MG63 (cell line): Measurements from ENCODE around the gene PALM. TPM values are rescaled to one million over a fixed set of nuclear protein-coding genes. Genes with fewer than 3 reads are reported as not detected.

Experiments used
- DNase-seq: peaks from one replicate; pipeline ENCODE4 v3.0.0-alpha.2; 2020
- H3K27me3 ChIP-seq: fragments of 250-450 bp; sonication (Bioruptor Pico); 2 replicates; pipeline ENCODE4 v1.5.1; 2020; ENCODE audit warnings: mild to moderate bottlenecking, moderate library complexity
- H3K36me3 ChIP-seq: fragments of 250-450 bp; sonication (Bioruptor Pico); 2 replicates; pipeline ENCODE4 v1.5.1; 2020; ENCODE audit warnings: mild to moderate bottlenecking, moderate library complexity
- H3K4me3 ChIP-seq: fragments of 250-450 bp; sonication (Bioruptor Pico); 2 replicates; pipeline ENCODE4 v1.5.1; 2020; ENCODE audit warnings: mild to moderate bottlenecking, moderate library complexity
- H3K9me3 ChIP-seq: fragments of 250-450 bp; sonication (Bioruptor Pico); 2 replicates; pipeline ENCODE4 v1.5.1; 2020; ENCODE audit warnings: mild to moderate bottlenecking, moderate library complexity
- total RNA-seq: library from RNA; depleted of rRNA; stranded (reverse); fragments of >200 nt; shearing (Covaris generic); gene quantifications from 2 replicates; pipeline ENCODE4 v1.2.3, GENCODE V29; 2014; ENCODE audit warnings: low replicate concordance

The PALM gene
- total RNA-seq, 1 experiment from 2014 or later: 10.5 TPM

DNA sequence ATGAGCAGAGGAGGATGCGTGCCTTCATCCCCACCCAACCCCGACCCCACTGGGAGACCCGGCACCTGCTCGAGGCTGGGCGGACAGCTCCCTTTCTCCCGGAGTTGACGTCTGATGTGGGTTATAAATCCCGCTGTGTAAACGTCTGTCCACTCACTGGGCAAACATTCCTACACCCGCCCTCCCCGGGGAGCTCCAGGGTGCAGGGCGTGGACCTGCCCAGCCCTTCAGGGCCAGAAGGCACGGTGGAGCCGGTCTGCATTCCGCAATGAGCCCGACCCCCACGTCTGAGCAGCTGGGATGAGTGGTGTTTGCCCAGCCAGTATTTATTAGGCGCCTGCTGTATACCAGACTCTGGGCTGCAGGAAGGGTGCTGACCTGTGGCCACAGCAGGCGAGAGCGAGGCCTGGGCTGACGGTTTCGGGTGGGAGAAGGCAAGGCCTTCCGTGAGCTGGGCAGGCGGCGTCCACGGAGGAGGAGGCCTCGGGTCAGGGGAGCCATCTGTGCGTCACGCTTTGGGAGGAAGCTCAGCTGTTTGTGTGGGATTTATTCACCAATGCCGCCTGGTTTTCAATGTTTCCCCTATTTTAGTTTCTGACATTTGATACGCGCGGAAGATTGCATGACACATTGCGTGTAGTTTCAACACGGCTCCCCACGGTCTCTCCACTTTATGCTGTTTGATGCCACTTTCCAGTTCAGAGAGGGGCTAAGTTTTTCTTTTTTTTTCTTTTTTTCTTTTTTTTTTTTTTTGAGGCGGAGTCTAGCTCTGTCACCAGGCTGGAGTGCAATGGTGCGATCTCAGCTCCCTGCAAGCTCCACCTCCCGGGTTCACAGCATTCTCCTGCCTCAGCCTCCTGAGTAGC, 44.1 kb downstream of the PALM start:
- no peak overlapping the region for H3K4me3 ChIP-seq
- H3K36me3 ChIP-seq: no peaks in the 10 kb centered on the region
- DNase-seq: peak; percentile 50
- no peaks in the 10 kb centered on the region for H3K9me3 ChIP-seq
- no peaks in the 10 kb centered on the region for H3K27me3 ChIP-seq

DNA sequence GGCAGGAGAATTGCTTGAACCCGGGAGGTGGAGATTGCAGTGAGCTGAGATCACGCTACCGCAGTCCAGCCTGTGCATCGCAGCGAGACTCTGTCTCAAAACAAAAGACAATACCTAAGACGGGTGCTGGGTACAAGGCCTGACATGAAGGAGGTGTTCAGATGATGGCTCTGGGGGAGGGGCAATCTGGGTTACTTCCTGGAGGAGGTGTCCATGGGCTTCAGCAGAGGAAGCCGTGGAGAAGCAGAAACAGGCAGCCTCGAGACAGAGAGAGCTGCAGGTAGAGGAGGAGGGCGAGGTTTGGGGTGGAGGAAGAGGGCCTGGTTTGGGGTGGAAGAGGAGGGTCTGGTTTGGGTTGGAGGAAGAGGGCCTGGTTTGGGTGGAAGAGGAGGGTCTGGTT, 45.8 kb downstream of the PALM start:
- no peaks in the 10 kb centered on the region for H3K27me3 ChIP-seq
- no peaks in the 10 kb centered on the region for H3K36me3 ChIP-seq
- no peaks in the 10 kb centered on the region for H3K9me3 ChIP-seq
- no peak for DNase-seq
- no peak overlapping the region for H3K4me3 ChIP-seq

DNA sequence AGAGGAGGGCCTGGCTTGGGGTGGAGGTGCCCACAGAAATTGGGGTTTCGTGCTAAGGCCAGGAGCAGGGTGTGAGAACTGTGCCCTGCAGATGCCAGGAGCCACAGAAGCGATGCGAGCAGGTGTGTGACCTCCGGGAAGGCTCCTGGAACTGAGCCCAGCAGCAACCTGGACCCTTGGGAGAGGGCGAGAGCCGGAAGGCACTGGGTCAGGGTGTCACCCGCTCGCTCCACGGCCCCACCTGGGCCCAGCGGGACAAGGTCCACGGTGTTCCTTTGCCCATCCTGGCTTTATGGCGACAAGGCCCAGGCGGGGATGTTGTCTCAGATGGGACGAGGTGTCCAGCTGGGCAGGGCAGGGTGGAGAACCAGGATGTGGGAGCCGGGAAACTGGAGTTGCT, 46.3 kb downstream of the PALM start:
- Histone ChIP-seq H3K4me3 (no peak overlapping the region), H3K36me3 (no peaks in the 10 kb centered on the region), H3K27me3 (no peaks in the 10 kb centered on the region), H3K9me3 (no peaks in the 10 kb centered on the region)
- no peak for DNase-seq

DNA sequence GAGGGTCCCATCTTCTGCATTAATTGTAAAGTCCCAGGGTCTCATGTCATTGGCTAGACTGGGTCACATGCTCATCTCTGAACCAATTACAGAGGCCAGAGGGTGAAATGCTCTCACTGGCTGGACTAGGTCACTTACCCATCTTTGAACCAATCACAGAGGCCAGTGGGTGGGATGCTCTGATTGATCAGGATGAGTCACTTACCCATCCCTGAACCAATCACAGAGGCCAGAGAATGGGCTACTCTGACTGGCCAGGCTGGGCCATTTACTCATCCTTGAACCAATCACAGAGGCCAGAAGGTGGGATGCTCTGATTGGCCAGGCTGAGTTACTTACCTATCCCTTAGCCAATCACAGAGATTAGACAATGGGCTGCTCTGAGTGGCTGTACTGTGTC, 47.5 kb downstream of the PALM start:
- peak; percentile 48 for DNase-seq
- Histone ChIP-seq H3K4me3 (no peak overlapping the region), H3K9me3 (no peaks in the 10 kb centered on the region)

DNA sequence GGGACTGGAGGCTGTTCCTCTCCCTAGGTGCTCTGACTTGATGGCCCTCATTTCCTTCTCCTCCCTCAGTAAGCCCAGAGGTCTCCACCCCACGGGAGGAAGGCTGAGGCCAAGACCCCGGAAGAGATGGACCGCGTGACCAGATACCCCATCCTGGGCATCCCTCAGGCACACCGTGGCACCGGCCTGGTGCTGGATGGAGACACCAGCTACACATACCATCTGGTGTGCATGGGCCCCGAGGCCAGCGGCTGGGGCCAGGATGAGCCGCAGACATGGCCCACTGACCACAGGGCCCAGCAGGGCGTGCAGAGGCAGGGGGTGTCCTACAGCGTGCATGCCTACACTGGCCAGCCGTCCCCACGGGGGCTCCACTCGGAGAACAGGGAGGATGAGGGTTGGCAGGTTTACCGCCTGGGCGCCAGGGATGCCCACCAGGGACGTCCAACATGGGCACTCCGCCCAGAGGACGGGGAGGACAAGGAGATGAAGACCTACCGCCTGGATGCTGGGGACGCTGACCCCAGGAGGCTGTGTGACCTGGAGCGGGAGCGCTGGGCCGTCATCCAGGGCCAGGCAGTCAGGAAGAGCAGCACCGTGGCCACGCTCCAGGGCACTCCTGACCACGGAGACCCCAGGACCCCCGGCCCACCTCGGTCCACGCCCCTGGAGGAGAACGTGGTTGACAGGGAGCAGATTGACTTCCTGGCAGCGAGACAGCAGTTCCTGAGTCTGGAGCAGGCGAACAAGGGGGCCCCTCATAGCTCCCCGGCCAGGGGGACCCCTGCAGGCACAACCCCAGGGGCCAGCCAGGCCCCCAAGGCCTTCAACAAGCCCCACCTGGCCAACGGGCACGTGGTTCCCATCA, 48.3 kb downstream of the PALM start:
- no peaks in the 10 kb centered on the region for H3K36me3 ChIP-seq

More for the DNA sequence above, 47.5 kb downstream of the PALM start:
- H3K27me3 ChIP-seq: no peaks in the 10 kb centered on the region
- H3K36me3 ChIP-seq: no peaks in the 10 kb centered on the region

DNA sequence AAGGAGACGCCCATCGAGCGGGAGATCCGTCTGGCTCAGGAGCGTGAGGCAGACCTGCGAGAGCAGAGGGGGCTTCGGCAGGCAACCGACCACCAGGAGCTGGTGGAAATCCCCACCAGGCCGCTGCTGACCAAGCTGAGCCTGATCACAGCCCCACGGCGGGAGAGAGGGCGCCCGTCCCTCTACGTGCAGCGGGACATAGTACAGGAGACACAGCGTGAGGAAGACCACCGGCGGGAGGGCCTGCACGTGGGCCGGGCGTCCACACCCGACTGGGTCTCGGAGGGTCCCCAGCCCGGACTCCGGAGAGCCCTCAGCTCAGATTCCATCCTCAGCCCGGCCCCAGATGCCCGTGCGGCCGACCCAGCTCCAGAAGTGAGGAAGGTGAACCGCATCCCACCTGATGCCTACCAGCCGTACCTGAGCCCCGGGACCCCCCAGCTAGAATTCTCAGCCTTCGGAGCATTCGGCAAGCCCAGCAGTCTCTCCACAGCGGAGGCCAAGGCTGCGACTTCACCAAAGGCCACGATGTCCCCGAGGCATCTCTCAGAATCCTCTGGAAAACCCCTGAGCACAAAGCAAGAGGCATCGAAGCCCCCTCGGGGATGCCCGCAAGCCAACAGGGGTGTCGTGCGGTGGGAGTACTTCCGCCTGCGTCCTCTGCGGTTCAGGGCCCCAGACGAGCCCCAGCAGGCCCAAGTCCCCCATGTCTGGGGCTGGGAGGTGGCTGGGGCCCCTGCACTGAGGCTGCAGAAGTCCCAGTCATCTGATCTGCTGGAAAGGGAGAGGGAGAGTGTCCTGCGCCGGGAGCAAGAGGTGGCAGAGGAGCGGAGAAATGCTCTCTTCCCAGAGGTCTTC, 49.3 kb downstream of the PALM start:
- no peaks in the 10 kb centered on the region for H3K9me3 ChIP-seq
- H3K27me3 ChIP-seq: no peaks in the 10 kb centered on the region
- DNase-seq: no peak
- no peak overlapping the region for H3K4me3 ChIP-seq
- no peaks in the 10 kb centered on the region for H3K36me3 ChIP-seq

More for the DNA sequence above, 48.3 kb downstream of the PALM start:
- no peak for DNase-seq
- Histone ChIP-seq H3K27me3 (no peaks in the 10 kb centered on the region), H3K4me3 (no peak overlapping the region), H3K9me3 (no peaks in the 10 kb centered on the region)

DNA sequence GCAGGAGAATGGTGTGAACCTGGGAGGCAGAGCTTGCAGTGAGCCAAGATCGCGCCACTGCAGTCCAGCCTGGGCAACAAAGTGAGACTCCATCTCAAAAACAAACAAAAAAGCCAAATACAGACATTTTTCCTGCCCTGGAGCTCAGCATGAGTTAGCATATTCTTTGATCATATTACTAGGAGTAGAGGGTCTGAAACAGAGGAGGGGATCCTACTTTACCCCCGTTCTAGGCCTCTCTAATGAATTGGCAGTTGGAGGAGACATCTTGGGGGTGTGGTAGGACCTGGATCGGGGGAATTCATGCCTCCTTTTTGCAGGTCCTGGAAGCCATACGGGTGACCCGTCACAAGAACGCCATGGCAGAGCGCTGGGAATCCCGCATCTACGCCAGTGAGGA, 54.4 kb downstream of the PALM start:
- Histone ChIP-seq H3K27me3 (no peaks in the 10 kb centered on the region), H3K36me3 (no peaks in the 10 kb centered on the region), H3K4me3 (no peak overlapping the region), H3K9me3 (no peaks in the 10 kb centered on the region)
- no peak for DNase-seq

DNA sequence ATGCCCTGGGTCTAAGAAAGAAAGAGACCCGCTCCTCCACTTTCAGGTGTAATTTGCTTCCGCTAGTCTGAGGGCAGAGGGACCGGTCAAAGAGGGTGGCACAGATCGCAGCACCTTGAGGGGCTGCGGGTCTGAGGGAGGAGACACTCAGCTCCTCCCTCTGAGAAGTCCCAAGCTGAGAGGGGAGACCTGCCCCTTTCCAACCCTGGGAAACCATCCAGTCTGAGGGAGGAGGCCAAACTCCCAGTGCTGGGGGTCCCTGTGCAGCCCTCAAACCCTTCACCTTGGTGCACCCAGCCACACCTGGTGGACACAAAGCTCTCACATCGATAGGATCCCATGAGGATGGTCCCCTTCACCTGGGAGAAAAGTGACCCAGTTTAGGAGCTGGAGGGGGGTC, 55.1 kb downstream of the PALM start:
- Histone ChIP-seq H3K9me3 (no peaks in the 10 kb centered on the region), H3K36me3 (no peaks in the 10 kb centered on the region), H3K4me3 (no peak overlapping the region), H3K27me3 (no peaks in the 10 kb centered on the region)
- DNase-seq: no peak

DNA sequence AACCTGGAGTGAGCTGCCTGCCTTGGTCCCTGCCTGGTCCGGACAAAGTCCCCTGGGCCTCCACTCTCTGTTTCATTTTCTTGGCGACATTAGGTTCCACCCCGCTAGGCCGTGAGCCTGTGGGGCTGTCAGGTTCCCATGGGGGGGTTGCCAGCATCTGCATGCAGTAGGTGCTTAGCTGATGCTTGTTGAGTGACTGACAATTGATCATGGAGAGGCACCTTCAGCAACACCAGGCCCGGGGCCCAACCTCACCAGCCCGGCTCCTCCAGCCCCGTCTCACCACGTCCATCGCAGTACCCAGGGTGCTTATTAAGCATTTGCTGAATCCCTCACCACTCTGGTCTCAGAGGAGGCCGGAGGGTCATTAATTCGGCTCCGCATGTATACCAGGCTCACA, 55.6 kb downstream of the PALM start:
- Histone ChIP-seq H3K4me3 (no peak overlapping the region), H3K27me3 (no peaks in the 10 kb centered on the region), H3K36me3 (no peaks in the 10 kb centered on the region), H3K9me3 (no peaks in the 10 kb centered on the region)
- DNase-seq: no peak

DNA sequence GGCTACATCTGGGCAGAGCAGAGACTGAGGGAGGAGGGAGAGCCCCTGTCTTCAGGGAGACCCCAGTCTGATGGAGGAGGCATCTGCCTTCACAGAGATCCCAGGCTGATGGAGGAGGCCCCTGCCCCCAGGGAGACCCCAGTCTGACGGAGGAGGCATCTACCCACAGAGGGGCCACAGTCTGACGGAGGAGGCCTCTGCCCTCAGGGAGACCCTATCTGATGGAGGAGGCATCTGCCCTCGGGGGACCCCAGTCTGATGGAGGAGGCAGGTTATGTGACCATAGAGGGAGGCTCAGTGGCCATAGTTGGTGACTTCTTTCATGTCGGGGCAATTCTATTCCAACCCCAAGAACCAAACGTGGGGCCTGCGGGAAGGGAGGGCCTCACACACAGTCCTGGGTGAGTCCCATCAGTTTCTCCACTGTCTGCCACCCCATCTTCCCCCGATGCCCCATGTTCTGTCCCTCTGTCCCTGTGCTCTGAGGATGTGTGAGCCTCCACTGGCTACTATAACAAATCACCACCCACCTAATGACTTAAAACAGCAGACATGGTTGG, 56.5 kb downstream of the PALM start:
- no peak for DNase-seq
- no peak overlapping the region for H3K4me3 ChIP-seq
- H3K9me3 ChIP-seq: no peaks in the 10 kb centered on the region

DNA sequence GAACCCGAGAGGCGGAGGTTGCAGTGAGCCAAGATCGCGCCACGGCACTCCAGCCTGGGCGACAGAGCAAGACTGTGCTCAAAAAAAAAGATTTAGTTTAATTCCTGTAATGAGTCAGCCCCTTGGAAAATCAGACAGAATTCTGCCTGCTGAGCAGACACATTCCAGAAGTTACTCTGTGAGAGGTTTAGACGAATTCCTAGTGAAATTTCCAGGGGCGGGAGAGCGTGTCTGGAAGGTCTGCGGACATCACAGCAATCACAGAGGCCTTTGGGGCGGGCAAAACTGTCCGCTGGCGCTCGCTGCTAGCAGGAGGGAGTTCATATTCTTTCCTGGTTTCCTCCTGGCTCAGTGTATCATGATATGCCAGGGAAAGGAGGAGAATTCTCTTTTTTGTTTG, 59.7 kb downstream of the PALM start:
- Histone ChIP-seq H3K4me3 (no peak overlapping the region), H3K36me3 (no peaks in the 10 kb centered on the region), H3K9me3 (no peaks in the 10 kb centered on the region), H3K27me3 (no peaks in the 10 kb centered on the region)
- DNase-seq: peak; percentile 65

More for the DNA sequence above, 56.5 kb downstream of the PALM start:
- no peaks in the 10 kb centered on the region for H3K36me3 ChIP-seq
- no peaks in the 10 kb centered on the region for H3K27me3 ChIP-seq

DNA sequence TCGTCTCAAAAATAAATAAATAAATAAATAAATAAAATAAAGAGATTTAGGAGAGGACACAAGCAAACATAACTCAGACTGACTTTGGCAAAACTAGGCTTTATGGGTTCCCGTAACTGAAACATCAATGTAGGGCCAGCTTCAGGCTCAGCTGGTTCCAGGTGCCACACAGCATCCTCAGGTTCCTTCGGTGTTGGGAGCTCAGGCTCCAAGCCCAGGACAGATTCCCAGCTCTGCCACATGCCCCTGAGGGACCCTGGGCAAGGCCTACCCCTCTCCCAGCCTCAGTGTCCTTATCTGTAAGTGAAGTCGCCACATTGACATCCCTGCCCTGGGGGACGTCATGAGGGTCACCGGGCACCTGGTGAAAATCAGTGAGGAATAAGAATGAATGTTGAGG, 60.9 kb downstream of the PALM start:
- no peaks in the 10 kb centered on the region for H3K9me3 ChIP-seq
- no peak for DNase-seq

DNA sequence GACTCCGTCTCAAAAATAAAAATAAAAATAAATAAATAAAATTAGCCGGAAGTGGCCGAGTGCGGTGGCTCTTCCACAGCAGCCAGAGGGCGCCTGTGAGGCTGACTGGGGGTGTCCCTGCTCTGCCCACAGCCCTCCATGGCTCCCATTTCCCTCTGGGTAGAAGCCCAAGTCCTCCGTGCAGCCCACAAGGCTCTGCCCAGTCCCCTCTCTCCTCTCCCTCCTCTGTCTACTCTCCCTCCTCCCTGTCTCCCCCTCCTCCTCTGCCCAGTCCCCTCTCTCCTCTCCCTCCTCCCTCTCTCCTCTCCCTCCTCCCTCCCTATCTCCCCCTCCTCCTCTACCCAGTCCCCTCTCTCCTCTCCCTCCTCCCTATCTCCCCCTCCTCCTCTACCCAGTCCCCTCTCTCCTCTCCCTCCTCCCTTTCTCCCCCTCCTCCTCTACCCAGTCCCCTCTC, 62.6 kb downstream of the PALM start:
- Histone ChIP-seq H3K27me3 (no peaks in the 10 kb centered on the region), H3K36me3 (no peaks in the 10 kb centered on the region)

More for the DNA sequence above, 60.9 kb downstream of the PALM start:
- no peaks in the 10 kb centered on the region for H3K27me3 ChIP-seq
- no peak overlapping the region for H3K4me3 ChIP-seq
- no peaks in the 10 kb centered on the region for H3K36me3 ChIP-seq

DNA sequence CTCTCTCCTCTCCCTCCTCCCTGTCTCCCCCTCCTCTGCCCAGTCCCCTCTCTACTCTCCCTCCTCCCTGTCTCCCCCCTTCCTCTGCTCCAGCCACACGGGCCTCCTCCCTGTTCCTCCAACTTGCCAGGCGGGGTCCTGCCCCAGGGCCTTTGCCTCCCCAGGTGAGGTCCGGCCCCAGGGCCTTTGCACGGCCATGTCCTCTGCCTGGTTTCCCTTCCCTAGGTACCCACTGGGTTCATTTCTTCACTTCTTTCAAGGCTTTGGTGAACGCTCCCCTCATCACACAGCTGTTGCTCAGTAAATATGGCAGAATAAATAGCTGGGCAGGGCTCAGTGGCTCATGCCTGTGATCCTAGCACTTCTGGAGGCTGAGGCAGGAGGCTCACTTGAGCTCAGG, 63.3 kb downstream of the PALM start:
- DNase-seq: no peak
- H3K9me3 ChIP-seq: no peaks in the 10 kb centered on the region
- H3K4me3 ChIP-seq: no peak overlapping the region
- no peaks in the 10 kb centered on the region for H3K36me3 ChIP-seq
- H3K27me3 ChIP-seq: no peaks in the 10 kb centered on the region

More for the DNA sequence above, 62.6 kb downstream of the PALM start:
- H3K9me3 ChIP-seq: no peaks in the 10 kb centered on the region
- peak; percentile 51 for DNase-seq
- no peak overlapping the region for H3K4me3 ChIP-seq

DNA sequence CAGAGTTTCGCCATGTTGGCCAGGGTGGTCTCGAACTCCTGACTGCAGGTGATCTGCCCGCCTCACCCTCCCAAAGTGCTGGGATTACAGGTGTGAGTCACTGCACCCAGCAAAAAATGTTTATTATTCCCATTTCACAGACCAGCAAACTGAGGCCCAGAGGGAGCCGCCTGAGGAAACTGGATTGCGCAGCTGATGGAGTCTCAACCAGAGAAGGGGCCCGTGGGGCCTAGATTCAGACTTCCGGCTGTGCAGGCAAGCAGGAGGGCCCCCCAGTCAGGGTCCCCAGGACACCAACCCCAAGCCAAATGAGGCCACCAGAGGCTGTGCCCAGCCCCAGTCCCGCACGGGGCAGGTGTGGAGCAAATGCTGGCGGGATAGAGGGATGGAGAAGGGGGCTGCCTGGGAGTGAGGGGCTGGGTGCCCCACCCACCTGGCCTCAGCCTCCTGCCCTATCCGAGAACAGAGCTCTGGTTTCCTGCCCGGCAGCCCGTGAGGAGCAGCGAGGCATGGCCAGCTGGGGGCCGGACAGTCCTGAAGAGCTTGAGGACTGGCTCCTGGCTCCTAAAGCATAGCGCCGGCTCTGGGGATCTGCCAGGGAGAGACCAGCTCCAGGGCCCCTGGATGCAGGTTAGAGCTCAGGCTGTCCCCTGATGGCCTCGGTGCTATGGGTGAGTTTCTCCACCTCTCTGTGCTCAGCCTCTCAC, 64.1 kb downstream of the PALM start:
- no peaks in the 10 kb centered on the region for H3K36me3 ChIP-seq
- DNase-seq: no peak
- no peak overlapping the region for H3K4me3 ChIP-seq
- H3K9me3 ChIP-seq: no peaks in the 10 kb centered on the region
- H3K27me3 ChIP-seq: no peaks in the 10 kb centered on the region

DNA sequence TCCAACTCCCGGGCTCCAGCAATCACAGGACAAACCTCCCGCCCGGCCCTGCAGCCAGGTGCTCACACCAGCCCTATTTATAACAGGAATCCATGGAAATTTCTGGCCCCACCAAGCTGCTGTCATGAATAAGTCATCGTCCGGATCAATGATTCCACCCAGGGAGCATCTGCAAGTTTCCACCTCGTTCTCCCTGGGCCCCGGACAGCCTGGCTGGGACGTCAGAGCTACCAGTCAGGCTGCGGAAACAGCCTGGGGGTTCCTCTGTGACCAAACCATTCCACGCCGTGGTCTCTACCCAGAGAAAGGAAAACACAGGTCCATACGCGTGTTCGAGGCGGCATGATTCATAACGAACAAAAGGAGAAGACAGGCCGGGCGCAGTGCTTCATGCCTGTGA, 67.8 kb downstream of the PALM start:
- DNase-seq: no peak
- Histone ChIP-seq H3K9me3 (no peaks in the 10 kb centered on the region), H3K4me3 (no peak overlapping the region)

More for the DNA sequence above, 67.8 kb downstream of the PALM start:
- Histone ChIP-seq H3K36me3 (no peaks in the 10 kb centered on the region), H3K27me3 (no peaks in the 10 kb centered on the region)
